A673 (cell line): Measurements from ENCODE around the gene RAB11B. TPM values are rescaled to one million over a fixed set of nuclear protein-coding genes. Genes with fewer than 3 reads are reported as not detected.
A peak's percentile ranks its signal among the peaks of the same experiment; 100 is the strongest.

Source experiments
- BruUV-seq: library from RNA; stranded (reverse); fragments of 400-500 nt; replicated peaks from 2 replicates; lab custom pipeline; 2021; lab: Mats Ljungman, UMichigan
- CTCF ChIA-PET: fragments of 300-600 bp; sonication (Branson Sonifier 250); formaldehyde crosslinking; loops from one replicate; lab custom pipeline; 2022; ENCODE audit warnings: antibody characterized with exemption; lab: Charles Lee
- POLR2A ChIA-PET: fragments of 300-600 bp; sonication (Branson Sonifier 250); formaldehyde crosslinking; loops from one replicate; lab custom pipeline; 2022; ENCODE audit warnings: antibody characterized with exemption; ENCODE audit not compliant: low non-redundant PET; lab: Charles Lee
- DNase-seq: peaks from one replicate; pipeline ENCODE4 v3.0.0-alpha.2; 2015; ENCODE audit warnings: low spot score
- H3K27ac ChIP-seq: fragments of 200-600 bp; sonication (generic); 2 replicates; pipeline ENCODE4 v1.5.1; 2016; ENCODE audit warnings: mixed run types, low read depth, mild to moderate bottlenecking, mixed read lengths, antibody characterized with exemption, low read length; ENCODE audit not compliant: poor library complexity, severe bottlenecking
- H3K27me3 ChIP-seq: fragments of 200-600 bp; sonication (generic); replicated peaks from 2 replicates; pipeline ENCODE4 v1.6.1; 2017; ENCODE audit warnings: mixed run types, low read depth, mild to moderate bottlenecking, mixed read lengths, antibody characterized with exemption, low read length; ENCODE audit not compliant: insufficient read depth, poor library complexity
- H3K36me3 ChIP-seq: fragments of 200-600 bp; sonication (generic); 2 replicates; pipeline ENCODE4 v1.6.1; 2016; ENCODE audit warnings: mixed run types, mild to moderate bottlenecking, mixed read lengths, antibody characterized with exemption, low read length; ENCODE audit not compliant: insufficient read depth, poor library complexity, severe bottlenecking
- H3K4me1 ChIP-seq: fragments of 200-600 bp; sonication (generic); 2 replicates; pipeline ENCODE4 v1.6.1; 2017; ENCODE audit warnings: mixed run types, mild to moderate bottlenecking, mixed read lengths, antibody characterized with exemption, low read length; ENCODE audit not compliant: insufficient read depth, poor library complexity, severe bottlenecking
- H3K4me3 ChIP-seq: fragments of 200-600 bp; sonication (generic); 2 replicates; pipeline ENCODE4 v1.5.1; 2016; ENCODE audit warnings: low read depth, mixed run types, mild to moderate bottlenecking, mixed read lengths, low read length; ENCODE audit not compliant: poor library complexity, severe bottlenecking
- H3K9me3 ChIP-seq: fragments of 200-600 bp; sonication (generic); 2 replicates; pipeline ENCODE4 v1.6.1; 2016; ENCODE audit warnings: mixed run types, low read depth, mild to moderate bottlenecking, mixed read lengths, antibody characterized with exemption, low read length; ENCODE audit not compliant: poor library complexity, severe bottlenecking
- CTCF ChIP-seq: fragments of 300-800, 200-600 bp; sonication (generic); conservative IDR thresholded peaks from 2 replicates; pipeline ENCODE4 v1.5.1; 2017; ENCODE audit warnings: low read depth, mild to moderate bottlenecking, antibody characterized with exemption, low read length, moderate library complexity, mixed read lengths
- EZH2 ChIP-seq: fragments of 200-600 bp; sonication (generic); IDR thresholded peaks from 2 replicates; pipeline ENCODE4 v1.6.1; 2017; ENCODE audit warnings: borderline replicate concordance, low read depth, mild to moderate bottlenecking, mixed read lengths, antibody characterized with exemption, low read length; ENCODE audit not compliant: poor library complexity, severe bottlenecking
- intact Hi-C: fragments of 100-400 bp; cut with micrococcal nuclease; formaldehyde crosslinking; loops from one replicate; pipeline ENCODE4 v1.10.0; 2022; ENCODE audit not compliant: unreplicated experiment
- total RNA-seq: library from RNA; stranded (reverse); gene quantifications from 2 replicates; pipeline ENCODE4 v1.2.3, GENCODE V29; 2021

The RAB11B gene
- total RNA-seq, 1 experiment from 2014 or later, result 91.4 TPM

- no TSS peak for BruUV-seq
- intact Hi-C loops, result no loop called here
- Histone ChIP-seq H3K36me3 (peaks cover 22% of the 10 kb centered on the region), H3K27me3 (no peaks in the 10 kb centered on the region), H3K27ac (peak overlapping the region; percentile 99), H3K4me3 (peak overlapping the region; percentile 95), H3K9me3 (no peaks in the 10 kb centered on the region), H3K4me1 (peaks cover 23% of the 10 kb centered on the region)
- DNase-seq, result peak; percentile 39
- TF ChIP-seq CTCF, result no peak
- no peak for TF ChIP-seq EZH2
- ChIA-PET POLR2A (no interaction called here), CTCF (no interaction called here)
Measured at GRCh38 chr19:8445488-8446001, 55.4 kb downstream of the RAB11B start.

GRCh38 chr19:8446061-8446709 is 56.0 kb downstream of the RAB11B start:
- H3K4me3 ChIP-seq, result peak overlapping the region; percentile 95
- H3K27me3 ChIP-seq, result no peaks in the 10 kb centered on the region
- ChIA-PET POLR2A (no interaction called here), CTCF (no interaction called here)
- BruUV-seq, result TSS peak; percentile 48
- intact Hi-C loops, result no loop called here
- DNase-seq, result no peak
- H3K9me3 ChIP-seq, result no peaks in the 10 kb centered on the region
- H3K27ac ChIP-seq, result peak overlapping the region; percentile 99
- no peak for TF ChIP-seq EZH2
- no peak for TF ChIP-seq CTCF
- peaks cover 23% of the 10 kb centered on the region for H3K4me1 ChIP-seq
- peaks cover 22% of the 10 kb centered on the region for H3K36me3 ChIP-seq

- H3K4me1 ChIP-seq, result peaks cover 35% of the 10 kb centered on the region
- H3K27me3 ChIP-seq, result no peaks in the 10 kb centered on the region
- no peak for TF ChIP-seq CTCF
- no peak for TF ChIP-seq EZH2
- no peak overlapping the region for H3K27ac ChIP-seq
- DNase-seq, result no peak
- no peak overlapping the region for H3K4me3 ChIP-seq
- no TSS peak for BruUV-seq
- H3K9me3 ChIP-seq, result no peaks in the 10 kb centered on the region
- intact Hi-C loops, result no loop called here
- ChIA-PET POLR2A (no interaction called here), CTCF (no interaction called here)
- peaks cover 41% of the 10 kb centered on the region for H3K36me3 ChIP-seq
Measured at GRCh38 chr19:8449830-8450229, 59.7 kb downstream of the RAB11B start.
